GM15510 (cell line): ENCODE results near the gene WDR64.

Experiments
- POLR2A ChIP-seq: IDR thresholded peaks from 3 replicates; pipeline ENCODE4 v1.6.1; 2011; ENCODE audit warnings: borderline replicate concordance; ENCODE audit not compliant: insufficient read length; ENCODE audit errors: extremely low read depth

The WDR64 gene

GRCh38 chr1:241771117-241771516, 119.0 kb downstream of the WDR64 start:
- TF ChIP-seq POLR2A, result no peak

GRCh38 chr1:241772932-241773500, 120.9 kb downstream of the WDR64 start:
- no peak for TF ChIP-seq POLR2A

GRCh38 chr1:241773991-241774390, 121.9 kb downstream of the WDR64 start:
- no peak for TF ChIP-seq POLR2A

- TF ChIP-seq POLR2A, result no peak
Observed at GRCh38 chr1:241775021-241775420, 122.9 kb downstream of the WDR64 start.

GRCh38 chr1:241776911-241777310, 124.8 kb downstream of the WDR64 start:
- no peak for TF ChIP-seq POLR2A

- TF ChIP-seq POLR2A, result no peak
Observed at GRCh38 chr1:241778117-241778516, 126.0 kb downstream of the WDR64 start.

- no peak for TF ChIP-seq POLR2A
Observed at GRCh38 chr1:241779897-241780296, 127.8 kb downstream of the WDR64 start.

- TF ChIP-seq POLR2A, result no peak
Observed at GRCh38 chr1:241782396-241782795, 130.3 kb downstream of the WDR64 start.

- no peak for TF ChIP-seq POLR2A
Observed at GRCh38 chr1:241787691-241788090, 135.6 kb downstream of the WDR64 start.

- no peak for TF ChIP-seq POLR2A
Observed at GRCh38 chr1:241789061-241789460, 137.0 kb downstream of the WDR64 start.

GRCh38 chr1:241799416-241799815, 147.3 kb downstream of the WDR64 start:
- no peak for TF ChIP-seq POLR2A

- no peak for TF ChIP-seq POLR2A
Observed at GRCh38 chr1:241800640-241801039, 148.6 kb downstream of the WDR64 start.

GRCh38 chr1:241802863-241803262, 150.8 kb downstream of the WDR64 start:
- no peak for TF ChIP-seq POLR2A

GRCh38 chr1:241808265-241808664, 156.2 kb downstream of the WDR64 start:
- no peak for TF ChIP-seq POLR2A

- TF ChIP-seq POLR2A, result no peak
Observed at GRCh38 chr1:241810769-241811405, 158.8 kb downstream of the WDR64 start.

GRCh38 chr1:241813768-241814320, 161.8 kb downstream of the WDR64 start:
- TF ChIP-seq POLR2A, result no peak
